A549 (cell line): Measurements from ENCODE around the gene TBX18.

Experiments used
- ZNF302 ChIP-seq: fragments of 250-450 bp; sonication (Bioruptor Pico); IDR thresholded peaks from 2 replicates; pipeline ENCODE4 v1.9.0; 2021; ENCODE audit warnings: inconsistent platforms, mild to moderate bottlenecking, moderate library complexity
- TF ChIP-seq, protein P1 (sequence below): fragments of >200 bp; sonication (Bioruptor Twin); formaldehyde crosslinking; IDR thresholded peaks from 3 replicates; pipeline ENCODE4 v1.5.1; 2016

DNA sequence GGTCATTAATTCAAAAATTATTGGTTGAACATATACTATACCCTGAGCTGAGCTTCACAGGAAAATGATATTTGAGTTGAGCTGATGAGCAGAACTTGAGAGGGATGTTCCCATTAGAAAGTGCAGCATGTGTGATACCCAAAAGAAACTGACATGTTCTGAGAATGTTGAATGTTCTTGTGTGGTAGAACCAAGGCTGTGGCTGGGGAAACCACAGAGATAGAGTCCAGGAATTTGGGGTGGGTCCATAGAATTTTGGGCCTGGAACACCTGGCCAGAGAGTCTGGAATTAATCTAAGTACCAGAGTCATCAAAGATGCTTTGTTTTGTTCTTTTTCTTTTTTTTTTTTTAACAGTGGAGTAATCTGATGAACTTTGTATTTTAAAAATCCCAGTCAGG, 88.7 kb downstream of the TBX18 start:
- TF ChIP-seq, protein P1, sequence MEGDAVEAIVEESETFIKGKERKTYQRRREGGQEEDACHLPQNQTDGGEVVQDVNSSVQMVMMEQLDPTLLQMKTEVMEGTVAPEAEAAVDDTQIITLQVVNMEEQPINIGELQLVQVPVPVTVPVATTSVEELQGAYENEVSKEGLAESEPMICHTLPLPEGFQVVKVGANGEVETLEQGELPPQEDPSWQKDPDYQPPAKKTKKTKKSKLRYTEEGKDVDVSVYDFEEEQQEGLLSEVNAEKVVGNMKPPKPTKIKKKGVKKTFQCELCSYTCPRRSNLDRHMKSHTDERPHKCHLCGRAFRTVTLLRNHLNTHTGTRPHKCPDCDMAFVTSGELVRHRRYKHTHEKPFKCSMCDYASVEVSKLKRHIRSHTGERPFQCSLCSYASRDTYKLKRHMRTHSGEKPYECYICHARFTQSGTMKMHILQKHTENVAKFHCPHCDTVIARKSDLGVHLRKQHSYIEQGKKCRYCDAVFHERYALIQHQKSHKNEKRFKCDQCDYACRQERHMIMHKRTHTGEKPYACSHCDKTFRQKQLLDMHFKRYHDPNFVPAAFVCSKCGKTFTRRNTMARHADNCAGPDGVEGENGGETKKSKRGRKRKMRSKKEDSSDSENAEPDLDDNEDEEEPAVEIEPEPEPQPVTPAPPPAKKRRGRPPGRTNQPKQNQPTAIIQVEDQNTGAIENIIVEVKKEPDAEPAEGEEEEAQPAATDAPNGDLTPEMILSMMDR = no peak
- TF ChIP-seq ZNF302 (CRISPR knock-in tag) = no peak
